Caco-2 (cell line): ENCODE measurements around the gene ATAD3C. TPM values are rescaled to one million over a fixed set of nuclear protein-coding genes. Genes with fewer than 3 reads are reported as not detected.

ENCODE experiments used
- BruUV-seq: library from RNA; stranded (reverse); fragments of 400-500 nt; replicated peaks from 2 replicates; lab custom pipeline; 2021; lab: Mats Ljungman, UMichigan
- CTCF ChIA-PET: fragments of 300-600 bp; sonication (Branson Sonifier 250); formaldehyde crosslinking; loops from one replicate; lab custom pipeline; 2022; ENCODE audit warnings: antibody characterized with exemption; lab: Charles Lee
- POLR2A ChIA-PET: fragments of 300-600 bp; sonication (Branson Sonifier 250); formaldehyde crosslinking; loops from one replicate; lab custom pipeline; 2022; ENCODE audit warnings: antibody characterized with exemption; lab: Charles Lee
- DNase-seq, 2 experiments: peaks; one replicate each; pipeline versions ENCODE4 v3.0.0 to v3.0.0-alpha.2; 2020 to 2022
- H3K27me3 ChIP-seq: replicated peaks from 2 replicates; pipeline ENCODE4 v1.6.0; 2011; ENCODE audit warnings: low read length; ENCODE audit not compliant: control insufficient read depth, insufficient read depth
- H3K36me3 ChIP-seq: 2 replicates; pipeline ENCODE4 v1.5.1; 2011; ENCODE audit warnings: low read length; ENCODE audit not compliant: control insufficient read depth, insufficient read depth
- H3K4me1 ChIP-seq: fragments of 250-450 bp; sonication (Bioruptor Pico); 2 replicates; pipeline ENCODE4 v1.5.1; 2020; ENCODE audit warnings: mild to moderate bottlenecking
- H3K4me3 ChIP-seq: 2 replicates; pipeline ENCODE4 v1.5.1; 2011; ENCODE audit warnings: low read depth, mild to moderate bottlenecking, control low read depth, low read length
- H3K9me3 ChIP-seq: fragments of 250-450 bp; sonication (Bioruptor Pico); 2 replicates; pipeline ENCODE4 v1.5.1; 2020; ENCODE audit warnings: mild to moderate bottlenecking, moderate library complexity
- H3K27ac Mint-ChIP-seq: one replicate; pipeline ENCODE4 v1.8.0; 2022; ENCODE audit warnings: mixed read lengths; ENCODE audit not compliant: unreplicated experiment
- H3K27me3 Mint-ChIP-seq: one replicate; pipeline ENCODE4 v1.8.0; 2022; ENCODE audit warnings: mixed read lengths; ENCODE audit not compliant: insufficient read depth, unreplicated experiment
- H3K36me3 Mint-ChIP-seq: one replicate; pipeline ENCODE4 v1.8.0; 2022; ENCODE audit warnings: mild to moderate bottlenecking, mixed read lengths; ENCODE audit not compliant: insufficient read depth, unreplicated experiment
- H3K4me1 Mint-ChIP-seq: one replicate; pipeline ENCODE4 v1.8.0; 2022; ENCODE audit warnings: low read depth, mixed read lengths; ENCODE audit not compliant: unreplicated experiment
- H3K4me3 Mint-ChIP-seq: one replicate; pipeline ENCODE4 v1.8.0; 2022; ENCODE audit warnings: mild to moderate bottlenecking, moderate library complexity, mixed read lengths; ENCODE audit not compliant: unreplicated experiment
- H3K9me3 Mint-ChIP-seq: one replicate; pipeline ENCODE4 v1.8.0; 2022; ENCODE audit warnings: mixed read lengths; ENCODE audit not compliant: unreplicated experiment
- CTCF ChIP-seq, 2 experiments: fragments of 200-600 bp in 1 of 2; IDR thresholded peaks; 1 replicate in 1 of 2; 2 replicates in 1 of 2; pipeline versions ENCODE4 v1.5.1 to v1.8.0; 2011 to 2022; ENCODE audit warnings: antibody characterized with exemption in 1 of 2, control low read depth in 1 of 2, inconsistent platforms in 1 of 2, low read depth in 1 of 2, low read length in 1 of 2, mild to moderate bottlenecking in 1 of 2, moderate library complexity in 1 of 2; ENCODE audit not compliant: insufficient read depth in 1 of 2, severe bottlenecking in 1 of 2, unreplicated experiment in 1 of 2
- intact Hi-C: fragments of 100-400 bp; cut with micrococcal nuclease; formaldehyde crosslinking; loops from one replicate; pipeline ENCODE4 v1.10.0; 2022; ENCODE audit not compliant: unreplicated experiment
- total RNA-seq: library from RNA; stranded (reverse); gene quantifications from 2 replicates; pipeline ENCODE4 v1.2.3, GENCODE V29; 2022

Gene ATAD3C
- total RNA-seq, 1 experiment from 2014 or later: 0.95 TPM

GRCh38 chr1:1489231-1489630, 39.7 kb downstream of the ATAD3C start:
- no peaks in the 10 kb centered on the region for H3K27me3 Mint-ChIP-seq
- intact Hi-C loops: no loop called here
- no peak overlapping the region for H3K27ac Mint-ChIP-seq

GRCh38 chr1:1489861-1490260, 40.4 kb downstream of the ATAD3C start:
- peaks cover 87% of the 10 kb centered on the region for H3K36me3 Mint-ChIP-seq
- peaks cover 4% of the 10 kb centered on the region for H3K36me3 ChIP-seq

More at GRCh38 chr1:1489231-1489630, 39.7 kb downstream of the ATAD3C start:
- no TSS peak for BruUV-seq
- POLR2A ChIA-PET: no interaction called here
- no peak overlapping the region for H3K4me3 ChIP-seq
- peaks cover 4% of the 10 kb centered on the region for H3K36me3 ChIP-seq
- Mint-ChIP-seq H3K9me3 (no peaks in the 10 kb centered on the region), H3K4me1 (no peaks in the 10 kb centered on the region), H3K4me3 (no peak overlapping the region), H3K36me3 (peaks cover 88% of the 10 kb centered on the region)
- no peak for DNase-seq
- TF ChIP-seq CTCF (IDR thresholded peaks at IDR 0.05; ENCODE audit: insufficient read depth in 1 of 2, low read depth in 1 of 2, low read length in 1 of 2, severe bottlenecking in 1 of 2, unreplicated experiment in 1 of 2): no peak
- H3K4me1 ChIP-seq: no peaks in the 10 kb centered on the region
- CTCF ChIA-PET: no interaction called here
- H3K27me3 ChIP-seq: no peaks in the 10 kb centered on the region
- no peaks in the 10 kb centered on the region for H3K9me3 ChIP-seq

GRCh38 chr1:1490633-1491230, 41.2 kb downstream of the ATAD3C start:
- Histone ChIP-seq H3K9me3 (no peaks in the 10 kb centered on the region), H3K4me1 (no peaks in the 10 kb centered on the region), H3K27me3 (no peaks in the 10 kb centered on the region), H3K36me3 (peaks cover 4% of the 10 kb centered on the region), H3K4me3 (no peak overlapping the region)
- Mint-ChIP-seq H3K36me3 (peaks cover 87% of the 10 kb centered on the region), H3K27me3 (no peaks in the 10 kb centered on the region), H3K4me3 (no peak overlapping the region), H3K9me3 (no peaks in the 10 kb centered on the region), H3K4me1 (no peaks in the 10 kb centered on the region), H3K27ac (no peak overlapping the region)
- no peak for TF ChIP-seq CTCF (IDR thresholded peaks at IDR 0.05; ENCODE audit: insufficient read depth in 1 of 2, low read depth in 1 of 2, low read length in 1 of 2, severe bottlenecking in 1 of 2, unreplicated experiment in 1 of 2)
- no peak for DNase-seq
- no TSS peak for BruUV-seq
- ChIA-PET CTCF (interaction anchor here (1.1 kb wide), 1 partner anchor 14 kb away, joined by 5 read pairs; no protein-coding TSS in a partner anchor), POLR2A (no interaction called here)
- intact Hi-C loops: no loop called here

More at GRCh38 chr1:1489861-1490260, 40.4 kb downstream of the ATAD3C start:
- no peak for TF ChIP-seq CTCF (IDR thresholded peaks at IDR 0.05; ENCODE audit: insufficient read depth in 1 of 2, low read depth in 1 of 2, low read length in 1 of 2, severe bottlenecking in 1 of 2, unreplicated experiment in 1 of 2)
- Mint-ChIP-seq H3K4me3 (no peak overlapping the region), H3K27me3 (no peaks in the 10 kb centered on the region), H3K4me1 (no peaks in the 10 kb centered on the region), H3K27ac (no peak overlapping the region), H3K9me3 (no peaks in the 10 kb centered on the region)
- no peaks in the 10 kb centered on the region for H3K9me3 ChIP-seq
- intact Hi-C loops: no loop called here
- DNase-seq: no peak
- POLR2A ChIA-PET: no interaction called here
- no peaks in the 10 kb centered on the region for H3K27me3 ChIP-seq
- CTCF ChIA-PET: no interaction called here
- BruUV-seq: no TSS peak
- no peak overlapping the region for H3K4me3 ChIP-seq
- no peaks in the 10 kb centered on the region for H3K4me1 ChIP-seq
